Frontal cortex (tissue), 4 donors: ENCODE data around the gene LRRC26. TPM values are rescaled to one million over a fixed set of nuclear protein-coding genes. Genes with fewer than 3 reads are reported as not detected.

ENCODE experiments used
- DNase-seq, 2 donors: peaks; one replicate each; pipeline ENCODE4 v3.0.0; 2012; ENCODE audit warnings: low spot score in 2 of 2
- FAIRE-seq: peaks from 2 replicates; lab custom pipeline; 2012; peaks lifted over from hg19 to GRCh38; lab: Jason Lieb, UNC
- total RNA-seq: library from RNA; depleted of rRNA; stranded (reverse); fragments of >200 nt; gene quantifications from one replicate; pipeline ENCODE4 v1.2.3, GENCODE V29; 2014
- donor health status: control.
- donor health status: control.
- donor health status: control.

Gene LRRC26
- total RNA-seq, 1 donor from 2014 or later, result 0.41 TPM

GRCh38 chr9:137171149-137171900 is 1.5 kb upstream of the LRRC26 start:
- DNase-seq, result no peak
- FAIRE-seq, result no peak

- DNase-seq (no peak), FAIRE-seq (no peak)
These were observed 766 bp upstream of the LRRC26 start for GRCh38 chr9:137170486-137171148.

- no peak for FAIRE-seq
- no peak for DNase-seq
These were observed 671 bp downstream of the LRRC26 start for GRCh38 chr9:137168904-137169856.

GRCh38 chr9:137168573-137168903 is 1.3 kb downstream of the LRRC26 start:
- FAIRE-seq, result no peak
- DNase-seq, result no peak

GRCh38 chr9:137167747-137168572 is 1.9 kb downstream of the LRRC26 start:
- FAIRE-seq, result no peak
- no peak for DNase-seq

- FAIRE-seq, result no peak
- no peak for DNase-seq
These were observed 2.5 kb downstream of the LRRC26 start for GRCh38 chr9:137167277-137167746.

- DNase-seq (no peak), FAIRE-seq (no peak)
These were observed 3.2 kb downstream of the LRRC26 start for GRCh38 chr9:137166380-137167229.

- DNase-seq (no peak), FAIRE-seq (no peak)
These were observed 4.5 kb downstream of the LRRC26 start for GRCh38 chr9:137165250-137165836.

GRCh38 chr9:137164370-137165249 is 5.2 kb downstream of the LRRC26 start:
- FAIRE-seq (no peak), DNase-seq (no peak)

- no peak for FAIRE-seq
These were observed 6.0 kb downstream of the LRRC26 start for GRCh38 chr9:137163805-137164204.

GRCh38 chr9:137163365-137163715 is 6.5 kb downstream of the LRRC26 start:
- FAIRE-seq, result no peak

More at GRCh38 chr9:137163805-137164204, 6.0 kb downstream of the LRRC26 start:
- no peak for DNase-seq

GRCh38 chr9:137162505-137163364 is 7.1 kb downstream of the LRRC26 start:
- no peak for FAIRE-seq
- no peak for DNase-seq

More at GRCh38 chr9:137163365-137163715, 6.5 kb downstream of the LRRC26 start:
- DNase-seq, result no peak

- no peak for FAIRE-seq
- DNase-seq, result no peak
These were observed 8.0 kb downstream of the LRRC26 start for GRCh38 chr9:137161558-137162486.

GRCh38 chr9:137160716-137161557 is 8.9 kb downstream of the LRRC26 start:
- no peak for FAIRE-seq
- no peak for DNase-seq
